SU-DHL-6 (cell line): Measurements from ENCODE around the gene ZBTB7A.

Experiments
- EZH2phosphoT487 ChIP-seq: fragments of 200-600 bp; sonication (generic), shearing (Covaris generic); conservative IDR thresholded peaks from 2 replicates; pipeline ENCODE4 v1.6.1; 2018; ENCODE audit warnings: mild to moderate bottlenecking, antibody characterized with exemption, low read length, moderate library complexity, mixed read lengths
- TF ChIP-seq, protein P1 (sequence below): fragments of 200-600 bp; sonication (generic); IDR thresholded peaks from one replicate; pipeline ENCODE4 v1.5.1; 2017; ENCODE audit warnings: antibody characterized with exemption, mild to moderate bottlenecking, low read length, moderate library complexity; ENCODE audit not compliant: insufficient read depth, poor library complexity, severe bottlenecking

GRCh38 chr19:4113398-4114088 lies 46.8 kb upstream of the ZBTB7A start:
- TF ChIP-seq, protein P1, sequence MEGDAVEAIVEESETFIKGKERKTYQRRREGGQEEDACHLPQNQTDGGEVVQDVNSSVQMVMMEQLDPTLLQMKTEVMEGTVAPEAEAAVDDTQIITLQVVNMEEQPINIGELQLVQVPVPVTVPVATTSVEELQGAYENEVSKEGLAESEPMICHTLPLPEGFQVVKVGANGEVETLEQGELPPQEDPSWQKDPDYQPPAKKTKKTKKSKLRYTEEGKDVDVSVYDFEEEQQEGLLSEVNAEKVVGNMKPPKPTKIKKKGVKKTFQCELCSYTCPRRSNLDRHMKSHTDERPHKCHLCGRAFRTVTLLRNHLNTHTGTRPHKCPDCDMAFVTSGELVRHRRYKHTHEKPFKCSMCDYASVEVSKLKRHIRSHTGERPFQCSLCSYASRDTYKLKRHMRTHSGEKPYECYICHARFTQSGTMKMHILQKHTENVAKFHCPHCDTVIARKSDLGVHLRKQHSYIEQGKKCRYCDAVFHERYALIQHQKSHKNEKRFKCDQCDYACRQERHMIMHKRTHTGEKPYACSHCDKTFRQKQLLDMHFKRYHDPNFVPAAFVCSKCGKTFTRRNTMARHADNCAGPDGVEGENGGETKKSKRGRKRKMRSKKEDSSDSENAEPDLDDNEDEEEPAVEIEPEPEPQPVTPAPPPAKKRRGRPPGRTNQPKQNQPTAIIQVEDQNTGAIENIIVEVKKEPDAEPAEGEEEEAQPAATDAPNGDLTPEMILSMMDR: no peak
- no peak for TF ChIP-seq EZH2phosphoT487
